ENCODE measurements around the gene TEX261. TPM values are rescaled to one million over a fixed set of nuclear protein-coding genes. Genes with fewer than 3 reads are reported as not detected.
"Not testable (repeated sequence)": the region's sequence is repeated elsewhere in the genome, so short reads cannot be mapped to it uniquely, and the experiment has no call there.

TEX261 gene
- total RNA-seq, 2 donors from 2014 or later = 43.6 to 58.8 TPM

GRCh38 chr2:71018625-71019024, 24.0 kb upstream of the TEX261 start:
- no peak for DNase-seq
- Histone ChIP-seq H3K27me3 (no peaks in the 10 kb centered on the region), H3K9ac (ENCODE audit: low read depth in 2 of 2, low read length in 2 of 2) (no peak overlapping the region), H3K4me1 (no peaks in the 10 kb centered on the region), H3K36me3 (no peaks in the 10 kb centered on the region), H3K27ac (no peak overlapping the region), H3K9me3 (no peaks in the 10 kb centered on the region), H3K4me3 (no peak overlapping the region)
- intact Hi-C loops (cut with DNase I) = no loop called here
- TF ChIP-seq, protein P1, sequence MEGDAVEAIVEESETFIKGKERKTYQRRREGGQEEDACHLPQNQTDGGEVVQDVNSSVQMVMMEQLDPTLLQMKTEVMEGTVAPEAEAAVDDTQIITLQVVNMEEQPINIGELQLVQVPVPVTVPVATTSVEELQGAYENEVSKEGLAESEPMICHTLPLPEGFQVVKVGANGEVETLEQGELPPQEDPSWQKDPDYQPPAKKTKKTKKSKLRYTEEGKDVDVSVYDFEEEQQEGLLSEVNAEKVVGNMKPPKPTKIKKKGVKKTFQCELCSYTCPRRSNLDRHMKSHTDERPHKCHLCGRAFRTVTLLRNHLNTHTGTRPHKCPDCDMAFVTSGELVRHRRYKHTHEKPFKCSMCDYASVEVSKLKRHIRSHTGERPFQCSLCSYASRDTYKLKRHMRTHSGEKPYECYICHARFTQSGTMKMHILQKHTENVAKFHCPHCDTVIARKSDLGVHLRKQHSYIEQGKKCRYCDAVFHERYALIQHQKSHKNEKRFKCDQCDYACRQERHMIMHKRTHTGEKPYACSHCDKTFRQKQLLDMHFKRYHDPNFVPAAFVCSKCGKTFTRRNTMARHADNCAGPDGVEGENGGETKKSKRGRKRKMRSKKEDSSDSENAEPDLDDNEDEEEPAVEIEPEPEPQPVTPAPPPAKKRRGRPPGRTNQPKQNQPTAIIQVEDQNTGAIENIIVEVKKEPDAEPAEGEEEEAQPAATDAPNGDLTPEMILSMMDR (IDR thresholded peaks at IDR 0.05) = no peak

- H3K9ac ChIP-seq (ENCODE audit: low read depth in 2 of 2, low read length in 2 of 2); H3K27me3 ChIP-seq; H3K4me3 ChIP-seq; H3K36me3 ChIP-seq; H3K27ac ChIP-seq; intact Hi-C loops (cut with DNase I); H3K4me1 ChIP-seq; H3K9me3 ChIP-seq; DNase-seq: not testable (repeated sequence)
These were observed 17.1 kb upstream of the TEX261 start for GRCh38 chr2:71011786-71012185.

DNA sequence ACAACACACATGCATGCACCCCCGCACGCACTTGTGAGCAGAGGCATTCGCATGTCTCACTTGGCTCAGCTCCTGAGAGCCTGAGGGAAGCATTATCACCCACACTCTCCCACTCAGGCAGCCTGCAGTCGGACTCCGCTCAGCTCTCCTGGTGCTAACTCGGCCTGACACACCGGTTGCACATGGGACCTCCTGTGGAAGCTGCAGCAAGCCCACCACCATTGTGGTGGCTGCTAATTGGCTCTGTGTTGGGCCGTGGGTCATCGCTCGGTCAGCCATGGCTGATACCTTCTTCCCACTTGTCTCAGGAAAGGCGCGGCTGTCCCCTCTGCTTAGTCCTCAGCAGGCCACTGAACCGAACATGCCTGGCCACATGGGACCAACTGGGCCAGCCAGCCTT, 13.7 kb upstream of the TEX261 start:
- Histone ChIP-seq H3K4me3 (no peak overlapping the region), H3K9me3 (no peaks in the 10 kb centered on the region), H3K27me3 (no peaks in the 10 kb centered on the region), H3K4me1 (no peaks in the 10 kb centered on the region), H3K9ac (ENCODE audit: low read depth in 2 of 2, low read length in 2 of 2) (no peak overlapping the region), H3K36me3 (no peaks in the 10 kb centered on the region), H3K27ac (no peak overlapping the region)
- TF ChIP-seq, protein P1 (IDR thresholded peaks at IDR 0.05) = no peak
- intact Hi-C loops (cut with DNase I) = no loop called here
- DNase-seq = no peak

- Histone ChIP-seq H3K27ac (no peak overlapping the region), H3K27me3 (no peaks in the 10 kb centered on the region), H3K4me3 (no peak overlapping the region), H3K36me3 (no peaks in the 10 kb centered on the region), H3K9ac (ENCODE audit: low read depth in 2 of 2, low read length in 2 of 2) (no peak overlapping the region), H3K4me1 (no peaks in the 10 kb centered on the region), H3K9me3 (no peaks in the 10 kb centered on the region)
- intact Hi-C loops (cut with DNase I) = no loop called here
- DNase-seq = no peak
- TF ChIP-seq, protein P1 (IDR thresholded peaks at IDR 0.05) = no peak
These were observed 12.5 kb upstream of the TEX261 start for GRCh38 chr2:71006955-71007799.

- H3K4me1 ChIP-seq = no peaks in the 10 kb centered on the region
- no peak overlapping the region for H3K9ac ChIP-seq (ENCODE audit: low read depth in 2 of 2, low read length in 2 of 2)
- no peaks in the 10 kb centered on the region for H3K36me3 ChIP-seq
- no peaks in the 10 kb centered on the region for H3K9me3 ChIP-seq
- TF ChIP-seq, protein P1 (IDR thresholded peaks at IDR 0.05) = no peak
- intact Hi-C loops (cut with DNase I) = no loop called here
- DNase-seq = no peak
- no peak overlapping the region for H3K27ac ChIP-seq
- no peak overlapping the region for H3K4me3 ChIP-seq
- no peaks in the 10 kb centered on the region for H3K27me3 ChIP-seq
These were observed 11.7 kb upstream of the TEX261 start for GRCh38 chr2:71006323-71006722.
